Neural crest cell (in vitro differentiated cells): Measurements from ENCODE around the gene PTPN14. TPM values are rescaled to one million over a fixed set of nuclear protein-coding genes. Genes with fewer than 3 reads are reported as not detected.
"Not testable (repeated sequence)": the region's sequence is repeated elsewhere in the genome, so short reads cannot be mapped to it uniquely, and the experiment has no call there.

Source experiments
- DNase-seq: peaks from one replicate; pipeline ENCODE4 v3.0.0; 2021; ENCODE audit warnings: low read depth, mixed read lengths, low spot score
- H3K27ac Mint-ChIP-seq: one replicate; pipeline ENCODE4 v1.8.0; 2021; ENCODE audit warnings: mild to moderate bottlenecking, mixed read lengths; ENCODE audit not compliant: unreplicated experiment
- H3K27me3 Mint-ChIP-seq: 2 replicates; pipeline ENCODE4 v1.8.0; 2021; ENCODE audit warnings: low read depth, mild to moderate bottlenecking, mixed read lengths
- H3K36me3 Mint-ChIP-seq: 2 replicates; pipeline ENCODE4 v1.8.0; 2021; ENCODE audit warnings: low read depth, mild to moderate bottlenecking, mixed read lengths
- H3K4me1 Mint-ChIP-seq: 2 replicates; pipeline ENCODE4 v1.8.0; 2021; ENCODE audit warnings: mixed read lengths
- H3K4me3 Mint-ChIP-seq: one replicate; pipeline ENCODE4 v1.8.0; 2021; ENCODE audit warnings: mild to moderate bottlenecking, mixed read lengths
- H3K9me3 Mint-ChIP-seq: 2 replicates; pipeline ENCODE4 v1.8.0; 2021; ENCODE audit warnings: mixed read lengths
- CTCF ChIP-seq: fragments of 200-600 bp; sonication (generic); conservative IDR thresholded peaks from 2 replicates; pipeline ENCODE4 v1.5.0; 2021; ENCODE audit warnings: antibody characterized with exemption, mild to moderate bottlenecking
- total RNA-seq: library from RNA; stranded (reverse); gene quantifications from 2 replicates; pipeline ENCODE4 v1.2.1, GENCODE V29; 2021

Gene PTPN14
- total RNA-seq, 1 donor from 2014 or later, result 21.4 TPM

- no peaks in the 10 kb centered on the region for H3K36me3 Mint-ChIP-seq
- H3K27ac Mint-ChIP-seq, result no peak overlapping the region
- no peaks in the 10 kb centered on the region for H3K27me3 Mint-ChIP-seq
- no peak overlapping the region for H3K4me3 Mint-ChIP-seq
- H3K9me3 Mint-ChIP-seq, result no peaks in the 10 kb centered on the region
- no peak for TF ChIP-seq CTCF
- DNase-seq, result no peak
- H3K4me1 Mint-ChIP-seq, result peaks cover 21% of the 10 kb centered on the region
Observed at GRCh38 chr1:214498021-214498420, 53.4 kb downstream of the PTPN14 start.

GRCh38 chr1:214496126-214496525, 55.3 kb downstream of the PTPN14 start:
- no peak for TF ChIP-seq CTCF
- peaks cover 21% of the 10 kb centered on the region for H3K4me1 Mint-ChIP-seq

GRCh38 chr1:214494706-214495105, 56.7 kb downstream of the PTPN14 start:
- no peak for DNase-seq
- Mint-ChIP-seq H3K9me3 (no peaks in the 10 kb centered on the region), H3K27me3 (no peaks in the 10 kb centered on the region), H3K4me1 (peaks cover 10% of the 10 kb centered on the region), H3K36me3 (no peaks in the 10 kb centered on the region), H3K27ac (no peak overlapping the region), H3K4me3 (no peak overlapping the region)
- TF ChIP-seq CTCF, result no peak

More at GRCh38 chr1:214496126-214496525, 55.3 kb downstream of the PTPN14 start:
- H3K27me3 Mint-ChIP-seq, result no peaks in the 10 kb centered on the region
- H3K4me3 Mint-ChIP-seq, result no peak overlapping the region
- no peaks in the 10 kb centered on the region for H3K9me3 Mint-ChIP-seq
- DNase-seq, result no peak
- H3K27ac Mint-ChIP-seq, result no peak overlapping the region
- H3K36me3 Mint-ChIP-seq, result no peaks in the 10 kb centered on the region

GRCh38 chr1:214494179-214494578, 57.2 kb downstream of the PTPN14 start:
- H3K4me1 Mint-ChIP-seq, H3K36me3 Mint-ChIP-seq, H3K27me3 Mint-ChIP-seq: not testable (repeated sequence)

GRCh38 chr1:214493126-214493796, 58.1 kb downstream of the PTPN14 start:
- H3K36me3 Mint-ChIP-seq, result no peaks in the 10 kb centered on the region
- H3K9me3 Mint-ChIP-seq, result no peaks in the 10 kb centered on the region
- H3K4me1 Mint-ChIP-seq, result peaks cover 7% of the 10 kb centered on the region
- H3K27me3 Mint-ChIP-seq, result no peaks in the 10 kb centered on the region
- H3K4me3 Mint-ChIP-seq, result no peak overlapping the region
- no peak overlapping the region for H3K27ac Mint-ChIP-seq
- no peak for TF ChIP-seq CTCF
- no peak for DNase-seq

More at GRCh38 chr1:214494179-214494578, 57.2 kb downstream of the PTPN14 start:
- not testable (repeated sequence) for H3K27ac Mint-ChIP-seq, H3K9me3 Mint-ChIP-seq, DNase-seq, H3K4me3 Mint-ChIP-seq

- Mint-ChIP-seq H3K27me3 (no peaks in the 10 kb centered on the region), H3K36me3 (no peaks in the 10 kb centered on the region), H3K4me3 (no peak overlapping the region), H3K4me1 (peaks cover 11% of the 10 kb centered on the region), H3K9me3 (no peaks in the 10 kb centered on the region), H3K27ac (no peak overlapping the region)
- no peak for TF ChIP-seq CTCF
- DNase-seq, result no peak
Observed at GRCh38 chr1:214492401-214493075, 58.9 kb downstream of the PTPN14 start.
